Chondrocyte (in vitro differentiated cells): ENCODE measurements around the gene SLC6A12. TPM values are rescaled to one million over a fixed set of nuclear protein-coding genes. Genes with fewer than 3 reads are reported as not detected.
A peak's percentile ranks its signal among the peaks of the same experiment; 100 is the strongest.
"Not testable (repeated sequence)": the region's sequence is repeated elsewhere in the genome, so short reads cannot be mapped to it uniquely, and the experiment has no call there.

Experiments used
- DNase-seq: peaks from one replicate; pipeline ENCODE4 v3.0.0; 2021; ENCODE audit warnings: mixed read lengths, low spot score
- H3K27ac Mint-ChIP-seq: one replicate; pipeline ENCODE4 v1.8.0; 2021; ENCODE audit warnings: mild to moderate bottlenecking, moderate library complexity, mixed read lengths; ENCODE audit not compliant: unreplicated experiment
- H3K27me3 Mint-ChIP-seq: 2 replicates; pipeline ENCODE4 v1.8.0; 2021; ENCODE audit warnings: low read depth, mixed read lengths
- H3K36me3 Mint-ChIP-seq: 2 replicates; pipeline ENCODE4 v1.8.0; 2021; ENCODE audit warnings: low read depth, mixed read lengths
- H3K4me1 Mint-ChIP-seq: 2 replicates; pipeline ENCODE4 v1.8.0; 2021; ENCODE audit warnings: low read depth, mild to moderate bottlenecking, mixed read lengths
- H3K4me3 Mint-ChIP-seq: one replicate; pipeline ENCODE4 v1.8.0; 2021; ENCODE audit warnings: mild to moderate bottlenecking, moderate library complexity, mixed read lengths; ENCODE audit not compliant: unreplicated experiment
- H3K9me3 Mint-ChIP-seq: 2 replicates; pipeline ENCODE4 v1.8.0; 2021; ENCODE audit warnings: low read depth, mixed read lengths
- CTCF ChIP-seq: fragments of 200-600 bp; sonication (generic); IDR thresholded peaks from 2 replicates; pipeline ENCODE4 v1.5.0; 2021; ENCODE audit warnings: antibody characterized with exemption, mild to moderate bottlenecking, moderate library complexity
- total RNA-seq: library from RNA; stranded (reverse); gene quantifications from 3 replicates; pipeline ENCODE4 v1.2.1, GENCODE V29; 2021

The SLC6A12 gene
- total RNA-seq, 1 donor from 2014 or later = 0.42 TPM

- TF ChIP-seq CTCF = no peak
- Mint-ChIP-seq H3K4me1 (peaks cover 13% of the 10 kb centered on the region), H3K27ac (no peak overlapping the region), H3K36me3 (no peaks in the 10 kb centered on the region), H3K9me3 (no peaks in the 10 kb centered on the region), H3K4me3 (no peak overlapping the region), H3K27me3 (peaks cover 29% of the 10 kb centered on the region)
- no peak for DNase-seq
These were observed 22.4 kb downstream of the SLC6A12 start for GRCh38 chr12:191541-191940.

- Mint-ChIP-seq H3K36me3 (no peaks in the 10 kb centered on the region), H3K4me3 (no peak overlapping the region), H3K9me3 (no peaks in the 10 kb centered on the region), H3K4me1 (peaks cover 13% of the 10 kb centered on the region), H3K27ac (peak overlapping the region; percentile 32), H3K27me3 (peaks cover 29% of the 10 kb centered on the region)
- no peak for DNase-seq
- TF ChIP-seq CTCF = no peak
These were observed 23.1 kb downstream of the SLC6A12 start for GRCh38 chr12:190881-191280.

GRCh38 chr12:189622-189962 lies 24.4 kb downstream of the SLC6A12 start:
- peak overlapping the region; percentile 33 for H3K4me3 Mint-ChIP-seq
- no peak for DNase-seq
- peaks cover 13% of the 10 kb centered on the region for H3K4me1 Mint-ChIP-seq
- H3K27ac Mint-ChIP-seq = no peak overlapping the region
- H3K9me3 Mint-ChIP-seq = no peaks in the 10 kb centered on the region
- H3K27me3 Mint-ChIP-seq = peaks cover 27% of the 10 kb centered on the region
- TF ChIP-seq CTCF = no peak
- no peaks in the 10 kb centered on the region for H3K36me3 Mint-ChIP-seq

GRCh38 chr12:188910-189621 lies 24.9 kb downstream of the SLC6A12 start:
- H3K27me3 Mint-ChIP-seq = peaks cover 23% of the 10 kb centered on the region

GRCh38 chr12:187986-188909 lies 25.7 kb downstream of the SLC6A12 start:
- peaks cover 13% of the 10 kb centered on the region for H3K4me1 Mint-ChIP-seq
- not testable (repeated sequence) for H3K27ac Mint-ChIP-seq, H3K9me3 Mint-ChIP-seq, H3K36me3 Mint-ChIP-seq, DNase-seq
- H3K27me3 Mint-ChIP-seq = peaks cover 16% of the 10 kb centered on the region
- H3K4me3 Mint-ChIP-seq = peak overlapping the region; percentile 82

More at GRCh38 chr12:188910-189621, 24.9 kb downstream of the SLC6A12 start:
- peaks cover 13% of the 10 kb centered on the region for H3K4me1 Mint-ChIP-seq
- peak overlapping the region; percentile 49 for H3K27ac Mint-ChIP-seq
- no peaks in the 10 kb centered on the region for H3K9me3 Mint-ChIP-seq
- H3K36me3 Mint-ChIP-seq = no peaks in the 10 kb centered on the region
- no peak for DNase-seq
- peak overlapping the region; percentile 82 for H3K4me3 Mint-ChIP-seq
- TF ChIP-seq CTCF = peak; percentile 90
